ENCODE data around the gene CHRM1. TPM values are rescaled to one million over a fixed set of nuclear protein-coding genes. Genes with fewer than 3 reads are reported as not detected.
"Not testable (repeated sequence)": the region's sequence is repeated elsewhere in the genome, so short reads cannot be mapped to it uniquely, and the experiment has no call there.

Gene CHRM1
- total RNA-seq, 1 donor from 2014 or later: not detected

- no peaks in the 10 kb centered on the region for H3K4me1 Mint-ChIP-seq (ENCODE audit: unreplicated experiment)
- H3K27me3 Mint-ChIP-seq (ENCODE audit: unreplicated experiment): no peaks in the 10 kb centered on the region
- H3K4me3 Mint-ChIP-seq (ENCODE audit: unreplicated experiment): no peak overlapping the region
- no peak for TF ChIP-seq CTCF (IDR thresholded peaks at IDR 0.05; ENCODE audit: unreplicated experiment)
- H3K36me3 Mint-ChIP-seq (ENCODE audit: low read depth, unreplicated experiment): peaks cover 10% of the 10 kb centered on the region
- DNase-seq (ENCODE audit: low spot score): no peak
- H3K27ac Mint-ChIP-seq (ENCODE audit: unreplicated experiment): no peak overlapping the region
- H3K9me3 Mint-ChIP-seq (ENCODE audit: unreplicated experiment): no peaks in the 10 kb centered on the region
These were observed 27.7 kb upstream of the CHRM1 start for GRCh38 chr11:62948765-62949320.

- not testable (repeated sequence) for H3K9me3 Mint-ChIP-seq (ENCODE audit: unreplicated experiment); H3K4me1 Mint-ChIP-seq (ENCODE audit: unreplicated experiment); H3K36me3 Mint-ChIP-seq (ENCODE audit: low read depth, unreplicated experiment); H3K27me3 Mint-ChIP-seq (ENCODE audit: unreplicated experiment); H3K27ac Mint-ChIP-seq (ENCODE audit: unreplicated experiment); DNase-seq (ENCODE audit: low spot score); H3K4me3 Mint-ChIP-seq (ENCODE audit: unreplicated experiment)
These were observed 24.4 kb upstream of the CHRM1 start for GRCh38 chr11:62945538-62945937.

- peaks cover 17% of the 10 kb centered on the region for H3K36me3 Mint-ChIP-seq (ENCODE audit: low read depth, unreplicated experiment)
- not testable (repeated sequence) for H3K9me3 Mint-ChIP-seq (ENCODE audit: unreplicated experiment); H3K27me3 Mint-ChIP-seq (ENCODE audit: unreplicated experiment); H3K4me1 Mint-ChIP-seq (ENCODE audit: unreplicated experiment); DNase-seq (ENCODE audit: low spot score); H3K27ac Mint-ChIP-seq (ENCODE audit: unreplicated experiment)
- peak overlapping the region; percentile 49 for H3K4me3 Mint-ChIP-seq (ENCODE audit: unreplicated experiment)
These were observed 16.4 kb upstream of the CHRM1 start for GRCh38 chr11:62937528-62937927.

GRCh38 chr11:62934496-62934785 lies 13.3 kb upstream of the CHRM1 start:
- peaks cover 6% of the 10 kb centered on the region for H3K27me3 Mint-ChIP-seq (ENCODE audit: unreplicated experiment)
- H3K27ac Mint-ChIP-seq (ENCODE audit: unreplicated experiment): no peak overlapping the region
- no peak overlapping the region for H3K4me3 Mint-ChIP-seq (ENCODE audit: unreplicated experiment)
- no peak for TF ChIP-seq CTCF (IDR thresholded peaks at IDR 0.05; ENCODE audit: unreplicated experiment)
- no peak for DNase-seq (ENCODE audit: low spot score)
- peaks cover 4% of the 10 kb centered on the region for H3K4me1 Mint-ChIP-seq (ENCODE audit: unreplicated experiment)
- peaks cover 4% of the 10 kb centered on the region for H3K9me3 Mint-ChIP-seq (ENCODE audit: unreplicated experiment)
- peaks cover 28% of the 10 kb centered on the region for H3K36me3 Mint-ChIP-seq (ENCODE audit: low read depth, unreplicated experiment)

GRCh38 chr11:62933750-62934495 lies 12.8 kb upstream of the CHRM1 start:
- Mint-ChIP-seq H3K4me1 (ENCODE audit: unreplicated experiment) (peaks cover 8% of the 10 kb centered on the region), H3K9me3 (ENCODE audit: unreplicated experiment) (peaks cover 4% of the 10 kb centered on the region), H3K27ac (ENCODE audit: unreplicated experiment) (no peak overlapping the region), H3K36me3 (ENCODE audit: low read depth, unreplicated experiment) (peaks cover 24% of the 10 kb centered on the region), H3K27me3 (ENCODE audit: unreplicated experiment) (peaks cover 3% of the 10 kb centered on the region), H3K4me3 (ENCODE audit: unreplicated experiment) (no peak overlapping the region)
- no peak for DNase-seq (ENCODE audit: low spot score)
- no peak for TF ChIP-seq CTCF (IDR thresholded peaks at IDR 0.05; ENCODE audit: unreplicated experiment)

GRCh38 chr11:62933285-62933684 lies 12.1 kb upstream of the CHRM1 start:
- Mint-ChIP-seq H3K27ac (ENCODE audit: unreplicated experiment) (no peak overlapping the region), H3K27me3 (ENCODE audit: unreplicated experiment) (peaks cover 6% of the 10 kb centered on the region), H3K36me3 (ENCODE audit: low read depth, unreplicated experiment) (peaks cover 21% of the 10 kb centered on the region), H3K4me3 (ENCODE audit: unreplicated experiment) (no peak overlapping the region), H3K4me1 (ENCODE audit: unreplicated experiment) (peaks cover 14% of the 10 kb centered on the region), H3K9me3 (ENCODE audit: unreplicated experiment) (peaks cover 4% of the 10 kb centered on the region)
- no peak for DNase-seq (ENCODE audit: low spot score)
- no peak for TF ChIP-seq CTCF (IDR thresholded peaks at IDR 0.05; ENCODE audit: unreplicated experiment)
